ENCODE data around the gene MAGI1. TPM values are rescaled to one million over a fixed set of nuclear protein-coding genes. Genes with fewer than 3 reads are reported as not detected.

The MAGI1 gene
- total RNA-seq, 5 donors from 2014 or later (not counting 1 experiment from before 2014, with no cell fraction given), result 0.23 to 0.63 (median 0.29) TPM

DNA sequence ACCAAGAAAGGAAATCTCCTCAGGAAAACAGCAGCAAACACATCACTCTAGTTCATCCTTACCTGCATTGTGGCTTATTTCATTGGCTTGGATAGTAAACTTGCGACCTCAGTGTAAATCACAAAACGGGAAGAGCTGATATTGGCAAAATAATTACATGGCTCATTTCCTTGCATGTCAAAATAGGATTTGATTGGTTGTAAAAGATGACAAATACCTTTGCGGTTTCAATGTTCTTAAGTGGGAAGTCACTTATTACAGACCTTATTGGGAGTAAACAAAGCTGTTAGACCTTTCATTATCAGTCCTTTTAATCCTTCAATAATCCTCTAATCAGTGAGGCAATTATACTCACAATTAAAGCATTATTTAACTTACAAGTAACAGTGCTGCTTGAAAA lies 590.6 kb downstream of the MAGI1 start:
- 100% methylated on average over 1 of the region's 3 CpGs for WGBS (ENCODE audit: insufficient coverage)
- DNase-seq, result no peak
- Mint-ChIP-seq H3K36me3 (no peaks in the 10 kb centered on the region), H3K27ac (no peak overlapping the region), H3K9me3 (peaks cover 0 to 14% (median 4%) of the 10 kb centered on the region in 3 donors), H3K4me3 (no peak overlapping the region), H3K27me3 (no peaks in the 10 kb centered on the region), H3K4me1 (no peaks in the 10 kb centered on the region)
- Histone ChIP-seq H3K4me3 (ENCODE audit: control insufficient read depth in 1 of 2, extremely low read depth in 1 of 2, low read length in 1 of 2) (no peak overlapping the region), H3K36me3 (ENCODE audit: control insufficient read depth in 2 of 2, extremely low read depth in 1 of 2, insufficient read depth in 1 of 2, low read length in 1 of 2) (no peaks in the 10 kb centered on the region), H3K4me1 (ENCODE audit: control insufficient read depth in 1 of 2, extremely low read depth in 1 of 2, insufficient read depth in 2 of 2, low read length in 2 of 2) (no peaks in the 10 kb centered on the region), H3K27me3 (replicated peaks in 1 of 2; ENCODE audit: control insufficient read depth in 2 of 2, extremely low read depth in 1 of 2, insufficient read depth in 2 of 2, low read length in 1 of 2) (no peaks in the 10 kb centered on the region), H3K9me3 (no peaks in the 10 kb centered on the region), H3K27ac (ENCODE audit: low read length) (no peak overlapping the region)
- ChIA-PET CTCF (no interaction called here), POLR2A (no interaction called here)
- no peak for ATAC-seq (replicated peaks in 1 of 4)

DNA sequence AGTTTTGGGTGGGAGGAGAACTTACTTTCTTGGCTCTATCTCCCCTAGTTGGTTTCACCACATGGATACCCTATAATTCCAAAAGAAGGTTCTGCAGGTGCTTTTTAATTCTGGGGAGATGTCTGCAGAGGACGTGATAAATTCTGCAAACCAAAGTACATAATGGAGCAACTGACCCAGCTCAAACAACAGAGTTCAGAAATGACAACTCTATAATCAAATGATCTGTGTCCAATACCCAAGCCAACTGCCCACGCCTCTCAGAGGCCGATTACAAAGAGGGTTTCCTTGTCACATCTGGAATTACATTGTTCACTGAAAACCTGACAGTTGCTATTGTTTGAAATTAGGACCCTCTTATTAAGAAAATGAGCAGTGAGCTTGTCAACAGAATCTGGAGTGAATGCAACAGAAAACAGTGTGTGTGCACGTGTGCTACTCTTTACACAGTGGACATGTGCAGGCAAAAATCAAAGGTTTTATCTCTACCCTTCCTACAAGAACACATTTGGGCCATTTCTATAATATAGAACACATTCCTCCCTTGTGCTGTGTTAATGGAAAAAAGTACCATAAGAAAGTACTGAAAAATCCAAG lies 593.0 kb downstream of the MAGI1 start:
- H3K36me3 Mint-ChIP-seq, result no peaks in the 10 kb centered on the region
- no peak overlapping the region for H3K4me3 ChIP-seq (ENCODE audit: control insufficient read depth in 1 of 2, extremely low read depth in 1 of 2, low read length in 1 of 2)
- H3K9me3 Mint-ChIP-seq, result peaks cover 0 to 12% (median 4%) of the 10 kb centered on the region in 3 donors
- H3K27ac ChIP-seq (ENCODE audit: low read length), result no peak overlapping the region
- 88% methylated on average over 1 of the region's 4 CpGs for WGBS (ENCODE audit: insufficient coverage)
- DNase-seq, result no peak
- no peaks in the 10 kb centered on the region for H3K36me3 ChIP-seq (ENCODE audit: control insufficient read depth in 2 of 2, extremely low read depth in 1 of 2, insufficient read depth in 1 of 2, low read length in 1 of 2)
- no peaks in the 10 kb centered on the region for H3K27me3 ChIP-seq (replicated peaks in 1 of 2; ENCODE audit: control insufficient read depth in 2 of 2, extremely low read depth in 1 of 2, insufficient read depth in 2 of 2, low read length in 1 of 2)
- no peaks in the 10 kb centered on the region for H3K9me3 ChIP-seq
- no peaks in the 10 kb centered on the region for H3K27me3 Mint-ChIP-seq
- H3K27ac Mint-ChIP-seq, result no peak overlapping the region
- ChIA-PET CTCF (interaction anchor here in 1 of 2 donors (0.7 kb wide), 1 partner anchor 8 kb away, joined by 3 read pairs; no protein-coding TSS in a partner anchor), POLR2A (no interaction called here)
- ATAC-seq (replicated peaks in 1 of 4), result no peak
- H3K4me3 Mint-ChIP-seq, result no peak overlapping the region
- H3K4me1 ChIP-seq (ENCODE audit: control insufficient read depth in 1 of 2, extremely low read depth in 1 of 2, insufficient read depth in 2 of 2, low read length in 2 of 2), result no peaks in the 10 kb centered on the region
- H3K4me1 Mint-ChIP-seq, result no peaks in the 10 kb centered on the region

DNA sequence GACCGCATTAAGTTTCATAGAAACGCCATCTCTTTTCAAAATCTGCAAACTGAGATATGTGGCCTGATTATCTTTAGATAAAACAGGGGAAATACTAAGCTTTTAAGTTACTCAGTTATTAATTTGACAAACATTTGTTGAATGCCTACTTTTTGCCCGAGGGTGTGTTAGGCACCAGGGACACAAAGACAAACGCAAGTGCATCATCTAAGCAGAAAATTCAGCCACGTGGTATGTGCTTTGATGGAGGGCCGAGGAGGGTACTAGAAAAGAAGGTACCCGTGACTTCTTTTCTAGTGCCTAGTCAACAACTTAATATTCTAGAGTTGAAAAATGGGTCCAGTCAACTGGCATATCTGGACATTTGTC lies 594.3 kb downstream of the MAGI1 start:
- Histone ChIP-seq H3K4me1 (ENCODE audit: control insufficient read depth in 1 of 2, extremely low read depth in 1 of 2, insufficient read depth in 2 of 2, low read length in 2 of 2) (no peaks in the 10 kb centered on the region), H3K36me3 (ENCODE audit: control insufficient read depth in 2 of 2, extremely low read depth in 1 of 2, insufficient read depth in 1 of 2, low read length in 1 of 2) (no peaks in the 10 kb centered on the region), H3K27me3 (replicated peaks in 1 of 2; ENCODE audit: control insufficient read depth in 2 of 2, extremely low read depth in 1 of 2, insufficient read depth in 2 of 2, low read length in 1 of 2) (no peaks in the 10 kb centered on the region), H3K27ac (ENCODE audit: low read length) (no peak overlapping the region), H3K9me3 (no peaks in the 10 kb centered on the region), H3K4me3 (ENCODE audit: control insufficient read depth in 1 of 2, extremely low read depth in 1 of 2, low read length in 1 of 2) (no peak overlapping the region)
- ATAC-seq (replicated peaks in 1 of 4), result no peak
- no peaks in the 10 kb centered on the region for H3K36me3 Mint-ChIP-seq
- no peak for DNase-seq
- no peak overlapping the region for H3K4me3 Mint-ChIP-seq
- peaks cover 0 to 12% (median 4%) of the 10 kb centered on the region in 3 donors for H3K9me3 Mint-ChIP-seq
- H3K27me3 Mint-ChIP-seq, result no peaks in the 10 kb centered on the region
- POLR2A ChIA-PET, result no interaction called here
- no peak overlapping the region for H3K27ac Mint-ChIP-seq
- H3K4me1 Mint-ChIP-seq, result no peaks in the 10 kb centered on the region
- CTCF ChIA-PET, result interaction anchor here in 1 of 2 donors (0.5 kb wide), 1 partner anchor 55 kb away, joined by 3 read pairs; no protein-coding TSS in a partner anchor
- WGBS (ENCODE audit: insufficient coverage), result no CpG with 5 or more reads among the region's 7 CpGs

DNA sequence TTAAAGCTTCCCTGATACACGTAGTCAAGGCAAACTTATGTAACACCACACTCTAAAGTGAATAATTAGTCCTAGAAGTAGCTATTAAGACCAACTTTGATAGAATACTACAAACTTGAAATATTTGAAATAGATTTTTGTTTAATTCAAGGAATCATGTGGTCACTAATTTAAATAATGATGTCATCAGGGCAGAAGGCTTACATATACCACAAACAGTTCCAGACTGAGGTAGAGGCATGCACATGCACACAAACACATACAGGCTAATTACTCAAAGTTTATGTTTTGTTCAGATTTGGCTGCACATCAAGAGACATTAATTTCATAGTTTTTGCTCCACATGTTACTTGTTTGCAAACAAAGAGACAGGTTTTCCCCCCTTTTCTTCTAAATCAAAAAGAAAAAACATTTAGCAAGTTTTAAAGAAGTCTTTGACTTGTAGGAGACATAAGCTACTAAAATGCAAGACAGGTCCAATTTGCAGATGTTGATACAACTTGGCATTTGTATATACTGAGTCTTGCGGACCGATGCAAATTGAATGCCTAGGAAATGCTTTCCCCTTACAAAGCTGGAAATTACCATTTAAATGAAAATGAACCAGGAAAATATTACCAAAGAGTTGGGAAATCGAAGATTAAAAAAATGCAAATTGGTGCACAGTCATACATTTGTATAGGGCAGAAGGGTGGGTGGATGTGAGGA lies 594.8 kb downstream of the MAGI1 start:
- no peak overlapping the region for H3K4me3 ChIP-seq (ENCODE audit: control insufficient read depth in 1 of 2, extremely low read depth in 1 of 2, low read length in 1 of 2)
- Mint-ChIP-seq H3K27me3 (no peaks in the 10 kb centered on the region), H3K4me1 (no peaks in the 10 kb centered on the region), H3K27ac (no peak overlapping the region), H3K9me3 (peaks cover 0 to 12% (median 4%) of the 10 kb centered on the region in 3 donors), H3K36me3 (no peaks in the 10 kb centered on the region), H3K4me3 (no peak overlapping the region)
- no peak for DNase-seq
- H3K4me1 ChIP-seq (ENCODE audit: control insufficient read depth in 1 of 2, extremely low read depth in 1 of 2, insufficient read depth in 2 of 2, low read length in 2 of 2), result no peaks in the 10 kb centered on the region
- ChIA-PET CTCF (interaction anchor here in 1 of 2 donors (0.5 kb wide), 1 partner anchor 42 kb away, joined by 3 read pairs; no protein-coding TSS in a partner anchor), POLR2A (no interaction called here)
- no peak overlapping the region for H3K27ac ChIP-seq (ENCODE audit: low read length)
- H3K36me3 ChIP-seq (ENCODE audit: control insufficient read depth in 2 of 2, extremely low read depth in 1 of 2, insufficient read depth in 1 of 2, low read length in 1 of 2), result no peaks in the 10 kb centered on the region
- ATAC-seq (replicated peaks in 1 of 4), result no peak
- no CpG with 5 or more reads among the region's 4 CpGs for WGBS (ENCODE audit: insufficient coverage)
- no peaks in the 10 kb centered on the region for H3K27me3 ChIP-seq (replicated peaks in 1 of 2; ENCODE audit: control insufficient read depth in 2 of 2, extremely low read depth in 1 of 2, insufficient read depth in 2 of 2, low read length in 1 of 2)
- H3K9me3 ChIP-seq, result no peaks in the 10 kb centered on the region

DNA sequence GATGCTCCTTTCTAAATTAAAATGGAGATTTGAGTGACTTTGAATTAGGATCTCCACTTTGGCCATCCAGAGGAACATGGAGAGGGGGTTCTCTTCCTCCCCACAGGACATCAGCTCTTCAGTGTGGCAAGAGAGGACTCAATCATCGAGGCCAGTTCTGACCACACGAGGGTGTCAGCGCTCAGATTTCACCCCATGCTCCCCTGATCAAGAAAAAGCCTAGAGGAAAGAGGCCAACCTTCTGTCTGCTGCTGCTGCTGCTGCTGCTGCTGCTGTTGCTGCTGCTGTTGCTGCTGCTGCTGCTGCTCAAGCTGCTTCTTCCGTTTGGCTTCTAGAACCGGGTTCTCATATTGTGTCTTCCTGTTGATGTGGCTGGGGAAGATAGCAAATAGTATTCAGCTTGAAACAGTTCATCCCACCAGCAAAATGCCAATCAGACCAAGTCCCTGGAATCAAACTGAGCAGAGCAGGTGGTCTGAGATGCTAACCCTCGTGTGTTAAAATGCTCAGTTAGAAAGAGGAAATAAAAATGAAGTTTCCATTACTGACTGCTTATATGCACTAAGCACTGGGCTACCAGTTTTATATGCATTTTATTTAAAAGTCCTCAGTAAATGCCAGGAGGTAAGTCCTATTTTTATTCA lies 599.0 kb downstream of the MAGI1 start:
- Histone ChIP-seq H3K36me3 (ENCODE audit: control insufficient read depth in 2 of 2, extremely low read depth in 1 of 2, insufficient read depth in 1 of 2, low read length in 1 of 2) (no peaks in the 10 kb centered on the region), H3K27ac (ENCODE audit: low read length) (no peak overlapping the region), H3K4me3 (ENCODE audit: control insufficient read depth in 1 of 2, extremely low read depth in 1 of 2, low read length in 1 of 2) (no peak overlapping the region), H3K4me1 (ENCODE audit: control insufficient read depth in 1 of 2, extremely low read depth in 1 of 2, insufficient read depth in 2 of 2, low read length in 2 of 2) (no peaks in the 10 kb centered on the region), H3K27me3 (replicated peaks in 1 of 2; ENCODE audit: control insufficient read depth in 2 of 2, extremely low read depth in 1 of 2, insufficient read depth in 2 of 2, low read length in 1 of 2) (no peaks in the 10 kb centered on the region), H3K9me3 (no peaks in the 10 kb centered on the region)
- ChIA-PET POLR2A (no interaction called here), CTCF (no interaction called here)
- Mint-ChIP-seq H3K4me3 (no peak overlapping the region), H3K27me3 (no peaks in the 10 kb centered on the region), H3K36me3 (no peaks in the 10 kb centered on the region), H3K4me1 (no peaks in the 10 kb centered on the region), H3K27ac (no peak overlapping the region), H3K9me3 (peaks cover 0 to 11% (median 0%) of the 10 kb centered on the region in 3 donors)
- WGBS (ENCODE audit: insufficient coverage), result 11% methylated on average over 3 of the region's 6 CpGs
- ATAC-seq (replicated peaks in 1 of 4) (no peak), DNase-seq (no peak)

DNA sequence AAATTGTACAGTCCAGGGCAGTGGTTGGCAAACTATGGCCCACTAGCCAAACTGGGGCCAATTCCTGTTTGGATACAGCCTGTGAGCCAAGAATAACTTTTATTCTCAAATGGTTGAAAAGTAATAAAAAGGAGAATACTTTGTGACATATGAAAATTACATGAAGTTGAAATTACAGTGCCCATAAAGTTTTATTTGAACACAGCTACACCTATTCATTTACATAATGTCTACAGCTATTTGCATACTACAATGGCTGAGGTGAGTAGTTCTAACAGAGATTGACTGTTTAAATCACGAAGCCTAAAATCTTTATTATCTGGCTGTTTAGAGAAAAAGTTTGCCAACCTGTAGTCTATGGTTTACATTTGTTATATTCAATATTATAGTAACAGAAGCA lies 600.1 kb downstream of the MAGI1 start:
- Mint-ChIP-seq H3K4me1 (no peaks in the 10 kb centered on the region), H3K27ac (no peak overlapping the region), H3K27me3 (no peaks in the 10 kb centered on the region), H3K36me3 (no peaks in the 10 kb centered on the region), H3K4me3 (no peak overlapping the region), H3K9me3 (peaks cover 0 to 11% (median 3%) of the 10 kb centered on the region in 3 donors)
- DNase-seq (no peak), ATAC-seq (replicated peaks in 1 of 4) (no peak)
- Histone ChIP-seq H3K36me3 (ENCODE audit: control insufficient read depth in 2 of 2, extremely low read depth in 1 of 2, insufficient read depth in 1 of 2, low read length in 1 of 2) (no peaks in the 10 kb centered on the region), H3K9me3 (no peaks in the 10 kb centered on the region), H3K4me1 (ENCODE audit: control insufficient read depth in 1 of 2, extremely low read depth in 1 of 2, insufficient read depth in 2 of 2, low read length in 2 of 2) (no peaks in the 10 kb centered on the region), H3K27ac (ENCODE audit: low read length) (no peak overlapping the region), H3K4me3 (ENCODE audit: control insufficient read depth in 1 of 2, extremely low read depth in 1 of 2, low read length in 1 of 2) (no peak overlapping the region), H3K27me3 (replicated peaks in 1 of 2; ENCODE audit: control insufficient read depth in 2 of 2, extremely low read depth in 1 of 2, insufficient read depth in 2 of 2, low read length in 1 of 2) (no peaks in the 10 kb centered on the region)
- ChIA-PET POLR2A (no interaction called here), CTCF (no interaction called here)
- no CpG with 5 or more reads among the region's 1 CpG for WGBS (ENCODE audit: insufficient coverage)
